NCI-H1105 (cell line): ENCODE results near the gene BAD.

Experiments
- DNase-seq: peaks from one replicate; lab custom pipeline; 2025; lab: John Stamatoyannopoulos, UW

The BAD gene

DNA sequence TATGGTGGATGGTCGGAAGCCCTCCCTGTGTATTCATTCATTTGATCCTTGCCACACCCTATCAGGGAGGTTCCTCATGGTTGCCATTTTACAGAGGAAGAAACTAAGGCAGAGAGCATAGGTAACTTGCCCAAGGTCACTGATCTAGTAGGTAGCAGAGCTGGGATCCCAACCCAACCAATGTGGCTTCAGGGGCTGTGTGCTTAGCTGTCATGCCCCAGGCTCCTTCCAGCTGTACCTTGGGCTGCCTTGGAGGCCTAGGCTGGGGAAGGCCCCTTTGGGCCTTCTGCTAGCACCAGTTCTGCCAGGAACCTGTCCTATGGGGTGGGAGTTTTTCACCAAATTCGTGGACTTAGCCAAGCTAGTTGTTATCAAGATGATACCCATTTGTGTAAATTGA is 8.6 kb downstream of the BAD start:
- DNase-seq = no peak

DNA sequence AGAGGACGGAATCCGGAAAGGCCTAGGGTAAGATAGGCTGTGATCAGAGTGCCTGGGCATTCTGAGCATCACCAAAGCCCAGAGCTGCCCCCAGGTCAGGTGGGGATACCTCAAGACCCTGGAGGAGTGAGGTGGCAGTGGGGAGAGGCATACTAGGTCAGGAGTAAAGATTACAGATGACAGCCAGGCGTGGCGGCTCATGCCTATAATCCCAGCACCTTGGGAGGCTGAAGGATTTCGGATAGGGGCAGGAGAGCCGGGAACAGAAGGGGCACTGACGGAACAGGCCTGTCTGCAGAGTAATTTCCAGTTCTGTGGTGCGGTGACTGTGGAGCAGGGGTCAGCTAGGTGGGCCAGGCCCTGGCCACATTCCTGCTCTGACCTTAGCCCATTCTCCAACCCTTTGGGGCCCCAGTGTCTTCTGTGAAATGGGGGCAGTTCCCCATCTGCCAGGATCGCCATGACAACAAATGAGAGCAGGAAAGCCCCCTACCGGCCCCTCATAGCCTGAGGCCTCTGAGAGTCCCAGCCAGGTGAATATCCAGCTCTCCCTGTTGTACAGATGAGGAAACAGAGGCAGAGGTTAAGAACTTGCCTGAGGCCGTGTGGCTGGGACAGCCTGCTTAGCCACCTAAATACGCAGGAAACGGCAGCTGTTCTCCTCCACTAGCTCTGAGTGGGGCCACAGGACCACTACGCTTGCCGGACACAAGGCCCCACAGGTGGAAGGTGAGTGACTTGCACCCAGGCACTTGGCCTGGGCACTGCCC is 9.2 kb downstream of the BAD start:
- no peak for DNase-seq

GRCh38 chr11:64269540-64270220 is 14.8 kb downstream of the BAD start:
- DNase-seq = peak; percentile 99

GRCh38 chr11:64268893-64269539 is 15.4 kb downstream of the BAD start:
- DNase-seq = no peak

- DNase-seq = peak; percentile 9
Measured at GRCh38 chr11:64268025-64268892, 16.2 kb downstream of the BAD start.

DNA sequence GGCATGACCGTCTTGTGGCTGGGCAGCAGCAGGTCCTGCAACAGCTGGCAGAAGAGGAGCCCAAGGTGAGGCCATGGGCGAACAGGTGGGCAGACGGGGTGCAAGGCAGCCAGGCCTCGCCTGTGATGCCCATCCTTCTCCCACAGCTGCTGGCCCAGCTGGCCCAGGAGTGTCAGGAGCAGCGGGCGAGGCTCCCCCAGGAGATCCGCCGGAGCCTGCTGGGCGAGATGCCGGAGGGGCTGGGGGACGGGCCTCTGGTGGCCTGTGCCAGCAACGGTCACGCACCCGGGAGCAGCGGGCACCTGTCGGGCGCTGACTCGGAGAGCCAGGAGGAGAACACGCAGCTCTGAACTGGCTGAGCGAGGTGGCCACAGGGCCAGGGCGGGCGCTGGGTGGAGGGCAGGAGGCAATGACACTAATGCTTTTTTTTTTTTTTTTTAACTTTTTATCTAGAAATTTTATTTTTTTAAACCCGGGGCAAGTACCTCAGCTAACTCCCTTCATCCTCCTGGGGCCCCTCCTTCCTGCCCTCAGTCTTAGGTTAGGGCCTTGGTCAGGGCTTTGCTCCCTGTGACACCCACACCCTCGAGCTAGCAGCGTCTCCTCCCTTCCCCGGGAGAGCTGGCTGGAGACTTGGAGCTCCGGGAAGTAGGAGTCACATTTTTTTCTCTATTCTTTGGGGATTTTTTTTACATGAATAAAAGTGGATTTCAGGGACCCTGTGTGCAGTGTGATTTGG is 17.1 kb downstream of the BAD start:
- no peak for DNase-seq

DNA sequence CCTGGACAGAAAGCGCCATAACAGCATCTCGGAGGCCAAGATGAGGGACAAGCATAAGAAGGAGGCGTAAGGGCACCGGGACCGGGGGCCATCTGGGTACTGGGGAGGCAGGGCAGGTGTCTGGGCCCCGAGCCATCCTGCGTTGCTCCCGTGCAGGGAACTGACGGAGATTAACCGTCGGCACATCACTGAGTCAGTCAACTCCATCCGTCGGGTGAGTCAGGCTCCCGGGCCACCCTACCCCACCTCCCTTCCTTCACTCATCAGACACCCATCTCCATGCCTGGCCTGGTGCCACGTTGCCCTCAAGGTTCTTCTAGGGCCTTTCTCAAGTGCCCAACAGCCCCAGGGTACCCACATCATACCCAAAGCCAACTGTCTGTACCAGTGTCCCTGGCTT is 18.1 kb downstream of the BAD start:
- DNase-seq = no peak

DNA sequence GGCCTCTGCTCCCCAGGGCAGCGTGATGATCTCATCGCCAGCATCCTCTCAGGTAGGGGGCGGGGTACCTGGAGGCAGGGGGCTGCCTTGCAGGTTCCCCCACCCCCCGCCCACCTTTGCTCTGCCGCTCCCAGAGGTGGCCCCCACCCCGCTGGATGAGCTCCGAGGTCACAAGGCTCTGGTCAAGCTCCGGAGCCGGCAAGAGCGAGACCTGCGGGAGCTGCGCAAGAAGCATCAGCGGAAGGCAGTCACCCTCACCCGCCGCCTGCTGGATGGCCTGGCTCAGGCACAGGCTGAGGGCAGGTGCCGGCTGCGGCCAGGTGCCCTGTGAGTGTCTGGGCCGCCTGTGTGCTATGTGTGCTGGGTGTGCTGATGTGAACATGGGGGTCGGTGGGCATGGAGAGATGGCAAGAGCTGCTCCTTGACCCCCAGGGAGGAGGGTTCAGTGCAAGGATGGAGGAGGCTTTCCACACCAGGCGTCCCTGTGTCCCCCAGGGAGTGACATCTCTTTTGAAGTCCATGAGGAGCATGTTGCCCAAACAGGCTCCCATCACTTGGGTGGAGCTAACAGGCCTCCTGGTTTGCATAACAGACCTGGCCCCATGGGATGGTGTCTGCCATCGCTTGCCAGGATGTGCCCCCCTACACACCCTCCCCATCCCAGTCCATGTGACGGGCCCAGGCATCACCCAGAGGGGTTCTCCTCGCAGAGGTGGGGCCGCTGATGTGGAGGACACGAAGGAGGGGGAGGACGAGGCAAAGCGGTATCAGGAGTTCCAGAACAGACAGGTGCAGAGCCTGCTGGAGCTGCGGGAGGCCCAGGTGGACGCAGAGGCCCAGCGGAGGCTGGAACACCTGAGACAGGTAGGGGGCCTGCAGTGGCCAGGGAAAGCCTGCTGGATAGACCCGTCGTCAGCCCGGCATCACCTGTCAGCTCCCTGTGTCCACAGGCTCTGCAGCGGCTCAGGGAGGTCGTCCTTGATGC is 19.0 kb downstream of the BAD start:
- DNase-seq = no peak

DNA sequence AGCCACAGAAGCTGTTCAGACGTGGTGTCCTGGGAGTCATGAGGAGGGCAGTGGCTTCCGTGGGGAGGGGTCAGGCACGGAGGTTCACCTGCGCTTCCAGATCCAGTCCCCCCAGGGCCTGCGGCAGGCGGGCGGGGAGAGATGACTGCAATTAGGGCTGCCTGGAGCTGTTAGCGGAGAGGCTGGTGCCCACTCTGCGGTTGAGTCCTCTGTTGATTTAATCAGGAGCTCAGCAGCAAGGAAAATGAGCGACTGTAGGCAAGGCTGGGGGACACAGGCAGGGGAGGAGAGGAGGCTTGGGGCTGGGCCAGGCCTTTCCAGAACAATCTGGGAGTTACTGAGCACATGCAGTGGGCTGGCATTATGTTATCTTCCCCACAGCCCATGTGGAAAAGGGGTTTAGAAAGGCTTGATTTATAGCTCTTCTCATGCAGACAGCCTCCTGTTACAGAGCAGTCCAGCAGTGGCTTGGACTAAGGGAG is 20.1 kb downstream of the BAD start:
- no peak for DNase-seq

DNA sequence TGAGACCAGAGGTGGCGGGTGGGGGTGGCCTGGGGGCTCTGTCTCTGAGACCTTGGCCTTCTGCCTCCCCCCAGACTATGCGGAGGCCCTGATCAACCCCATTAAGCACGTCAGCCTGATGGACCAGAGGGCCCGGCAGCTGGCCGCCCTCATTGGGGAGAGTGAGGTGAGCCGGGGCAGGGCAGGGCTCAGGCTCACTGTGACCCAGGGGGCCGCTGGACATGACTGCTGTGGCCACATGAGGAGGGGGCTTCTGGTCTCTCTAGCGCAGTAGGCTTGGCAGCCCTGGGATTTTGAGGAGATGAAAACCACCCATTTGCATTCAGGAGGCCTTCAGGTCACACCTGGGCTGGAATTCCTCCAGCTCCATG is 20.5 kb downstream of the BAD start:
- no peak for DNase-seq

DNA sequence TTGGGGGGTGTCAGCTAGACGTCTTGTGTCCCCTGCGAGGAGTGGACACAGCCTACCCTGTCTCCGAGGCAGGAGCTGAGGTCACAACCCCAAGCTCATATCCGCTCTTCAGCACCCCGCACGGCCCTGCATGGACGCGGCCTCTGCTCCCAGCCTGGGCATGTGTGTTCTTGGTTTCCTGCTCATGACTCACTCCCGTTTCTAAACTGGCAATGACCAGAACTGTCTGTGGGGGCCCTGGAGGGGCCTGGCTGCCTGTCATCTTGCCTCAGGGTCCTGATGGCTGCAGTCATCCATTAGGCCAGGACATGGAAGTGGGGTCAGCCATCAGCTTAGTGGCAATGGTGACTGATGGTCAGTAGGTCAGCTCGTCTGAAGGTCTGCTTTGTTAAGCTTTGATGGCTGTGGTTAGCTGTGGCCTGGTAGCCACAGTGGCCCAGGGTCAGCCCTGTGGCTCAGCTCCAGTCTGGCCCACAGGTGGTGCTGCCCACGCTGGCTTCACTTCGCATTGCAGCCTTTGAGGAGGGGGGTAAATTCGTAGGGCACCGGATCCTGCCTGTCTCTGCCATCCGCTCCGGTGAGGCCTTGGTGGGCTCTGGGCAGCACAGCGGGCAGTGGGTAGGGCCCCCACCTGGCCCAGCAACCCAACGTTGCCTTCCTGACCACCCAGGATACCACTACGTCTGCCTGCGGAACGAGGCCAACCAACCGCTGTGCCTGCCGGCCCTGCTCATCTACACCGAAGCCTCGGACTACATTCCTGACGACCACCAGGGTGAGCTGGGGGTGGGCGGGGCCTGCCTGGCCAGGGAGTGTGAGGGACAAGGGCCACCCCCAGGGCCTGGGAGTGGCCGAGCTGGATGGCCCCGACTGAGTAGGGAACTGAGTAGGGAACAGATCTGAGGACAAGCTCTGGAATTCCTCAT is 21.2 kb downstream of the BAD start:
- no peak for DNase-seq

GRCh38 chr11:64262271-64263002 is 22.0 kb downstream of the BAD start:
- DNase-seq = no peak

DNA sequence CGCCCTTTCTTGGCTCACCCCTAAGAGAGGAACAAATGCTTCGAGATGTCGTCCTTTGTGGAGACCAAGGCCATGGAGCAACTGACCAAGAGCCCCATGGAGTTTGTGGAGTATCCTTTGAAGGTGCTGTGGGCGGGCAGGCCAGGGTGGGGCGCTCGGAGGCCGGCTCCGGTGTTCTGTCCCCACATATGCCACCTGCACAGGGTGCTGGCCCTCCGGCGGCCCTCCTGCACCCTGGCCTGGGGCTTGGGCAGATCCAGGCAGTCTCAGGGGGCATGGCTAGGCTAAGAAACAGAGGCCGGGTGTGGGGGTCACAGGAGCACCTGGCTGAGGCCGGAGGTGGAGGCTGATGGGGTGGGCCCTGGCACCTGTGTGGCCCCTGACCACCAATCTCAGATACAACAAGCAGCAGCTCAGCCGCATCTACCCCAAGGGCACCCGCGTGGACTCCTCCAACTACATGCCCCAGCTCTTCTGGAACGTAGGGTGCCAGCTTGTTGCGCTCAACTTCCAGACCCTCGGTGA is 22.8 kb downstream of the BAD start:
- DNase-seq = no peak

DNA sequence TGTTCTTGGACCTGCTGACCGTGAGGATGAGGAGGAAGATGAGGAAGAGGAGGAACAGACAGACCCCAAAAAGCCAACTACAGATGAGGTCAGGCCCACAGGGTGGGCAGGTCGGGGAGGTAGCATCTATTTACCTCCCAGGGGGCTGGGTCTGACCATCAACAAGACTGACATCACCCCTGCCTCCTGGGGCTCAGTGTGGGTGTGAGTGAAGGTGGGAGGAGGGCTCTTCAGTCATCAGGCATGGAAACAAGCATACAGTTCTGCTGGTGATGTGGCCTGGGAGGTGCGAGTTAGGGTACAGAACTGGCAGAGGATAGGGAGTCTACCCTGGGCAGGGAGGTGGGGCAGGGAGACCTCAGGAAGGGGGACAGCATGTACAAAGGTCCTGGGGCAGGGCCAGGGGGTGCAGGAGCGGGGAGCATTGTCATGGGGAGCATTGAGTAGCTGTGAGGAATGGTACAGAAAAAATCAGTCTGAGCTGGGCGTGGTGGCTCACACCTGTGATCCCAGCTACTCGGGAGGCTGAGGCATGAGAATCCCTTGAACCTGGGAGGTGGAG is 24.2 kb downstream of the BAD start:
- DNase-seq = no peak

DNA sequence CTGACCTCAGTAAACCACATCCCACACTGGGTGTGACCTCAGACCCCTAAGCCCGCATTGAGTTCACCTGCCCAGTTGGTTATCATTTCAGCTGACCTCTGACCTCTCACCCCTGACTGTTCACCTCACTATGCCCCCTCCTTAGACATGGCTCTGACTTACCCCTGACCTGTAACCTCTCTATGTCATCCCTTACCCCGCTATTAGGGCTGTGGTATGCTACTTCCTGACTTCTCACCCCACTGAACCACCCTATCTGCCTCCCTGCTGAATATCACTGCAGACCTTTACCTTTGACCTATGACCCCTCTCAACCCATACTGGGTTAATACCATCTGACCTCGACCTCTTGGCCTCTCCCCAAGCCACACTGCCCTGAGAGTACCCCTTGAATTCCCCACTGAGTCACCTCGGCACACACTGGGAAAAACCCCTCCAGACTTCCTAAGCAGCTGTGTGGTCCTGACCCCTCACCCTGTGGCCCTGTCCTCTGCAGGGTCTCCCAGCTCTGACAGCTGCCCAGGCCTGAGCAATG is 24.9 kb downstream of the BAD start:
- DNase-seq = no peak

GRCh38 chr11:64258946-64259532 is 25.4 kb downstream of the BAD start:
- no peak for DNase-seq

GRCh38 chr11:64258356-64258755 is 26.1 kb downstream of the BAD start:
- DNase-seq = no peak
